Prostate gland (tissue), 2 donors: Measurements from ENCODE around the gene CTSF.
"Not testable (repeated sequence)": the region's sequence is repeated elsewhere in the genome, so short reads cannot be mapped to it uniquely, and the experiment has no call there.

Experiments
- CTCF ChIP-seq, 4 experiments: fragments of 200-600 bp in 2 of 4; fragments of 450-650 bp in 2 of 4; sonication (generic) in 2 of 4; IDR thresholded peaks; 1 replicate in 3 of 4; 2 replicates in 1 of 4; pipeline ENCODE4 v1.5.1; 2016 to 2019; ENCODE audit warnings: antibody characterized with exemption in 4 of 4, mild to moderate bottlenecking in 2 of 4, moderate library complexity in 2 of 4
- POLR2A ChIP-seq: fragments of 450-650 bp; IDR thresholded peaks from one replicate; pipeline ENCODE4 v1.6.1; 2016; ENCODE audit warnings: antibody characterized with exemption, mild to moderate bottlenecking

DNA sequence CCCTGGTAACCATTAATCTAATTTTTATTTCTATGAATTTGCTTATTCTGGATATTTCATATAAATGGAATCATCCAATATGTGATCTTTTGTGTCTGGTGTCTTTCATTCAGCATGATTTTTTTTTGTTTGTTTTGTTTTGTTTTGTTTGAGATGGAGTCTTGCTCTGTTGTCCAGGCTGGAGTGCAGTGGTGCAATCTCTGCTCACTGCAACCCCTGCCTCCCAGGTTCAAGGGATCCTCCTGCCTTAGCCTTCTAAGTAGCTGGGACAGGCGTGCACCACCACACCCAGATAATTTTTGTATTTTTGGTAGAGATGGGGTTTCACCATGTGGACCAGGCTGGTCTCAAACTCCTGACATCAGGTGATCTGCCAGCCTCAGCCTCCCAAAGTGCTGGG is 17.0 kb upstream of the CTSF start:
- not testable (repeated sequence) for TF ChIP-seq CTCF (IDR thresholded peaks at IDR 0.05); POLR2A
